Heart right ventricle (tissue), 16 donors: ENCODE results near the gene VGLL4. TPM values are rescaled to one million over a fixed set of nuclear protein-coding genes. Genes with fewer than 3 reads are reported as not detected.
A peak's percentile ranks its signal among the peaks of the same experiment; 100 is the strongest.

ENCODE experiments used
- ATAC-seq, 8 donors: fragments of 200-7000 bp; cut with Tn5 transposase; one replicate each; pipeline ENCODE4 v1.9.1; 2020; ENCODE audit warnings: mild to moderate bottlenecking in 8 of 8, moderate library complexity in 8 of 8, moderate number of reproducible peaks in 1 of 8
- DNase-seq, 2 donors: peaks; one replicate each; pipeline ENCODE4 v3.0.0-alpha.2; 2020
- H3K27ac ChIP-seq, 10 donors: fragments of 200-600 bp; sonication (generic) in 2 of 10; one replicate each; pipeline versions ENCODE4 v1.5.0 to v1.8.0; 2020 to 2022; ENCODE audit warnings: mild to moderate bottlenecking in 3 of 10
- H3K27me3 ChIP-seq, 7 donors: fragments of 200-600 bp; one replicate each; pipeline ENCODE4 v1.8.0; 2021 to 2022; ENCODE audit warnings: mild to moderate bottlenecking in 2 of 7
- H3K36me3 ChIP-seq, 9 donors: fragments of 200-600 bp; sonication (generic) in 1 of 9; one replicate each; pipeline versions ENCODE4 v1.5.0 to v1.8.0; 2020 to 2022; ENCODE audit warnings: mild to moderate bottlenecking in 2 of 9
- H3K4me1 ChIP-seq, 9 donors: fragments of 200-600 bp; sonication (generic) in 1 of 9; one replicate each; pipeline versions ENCODE4 v1.5.0 to v1.8.0; 2020 to 2022; ENCODE audit warnings: mild to moderate bottlenecking in 4 of 9
- H3K4me3 ChIP-seq, 10 donors: fragments of 200-600 bp; sonication (generic) in 2 of 10; one replicate each; pipeline versions ENCODE4 v1.5.0 to v1.8.0; 2020 to 2022; ENCODE audit warnings: mild to moderate bottlenecking in 7 of 10, moderate library complexity in 2 of 10
- H3K9me3 ChIP-seq, 11 donors: fragments of 200-600 bp in 10 of 11; sonication (generic) in 2 of 11; one replicate each; pipeline versions ENCODE4 v1.5.0 to v1.8.0; 2013 to 2022; ENCODE audit warnings: mild to moderate bottlenecking in 2 of 11, control low read depth in 1 of 11, moderate library complexity in 1 of 11
- WGBS, 2 donors: extraction: QIAGEN DNeasy Blood & Tissue Kit; methylation state at CpG; one replicate each; pipeline ENCODE4 v1.1.7; 2013; ENCODE audit warnings: inconsistent platforms in 1 of 2; 5-methylcytosine and 5-hydroxymethylcytosine counted together
- intact Hi-C, 10 donors: fragments of 100-400 bp; cut with DNase I; formaldehyde crosslinking; loops; one replicate each; pipeline versions ENCODE4 v1.11.1 to v1.14.2; 2022
- polyA plus RNA-seq, 2 donors: library from polyadenylated mRNA; stranded (reverse); fragments of 200-250 nt; gene quantifications; one replicate each; pipeline ENCODE4 v1.2.3, GENCODE V29; 2013
- total RNA-seq, 10 donors: library from RNA; stranded (reverse); fragmentation: NEBNext Ultra II Directional in 3 of 10; extraction: Animal tissue kit (Norgen Biotek cat#: 25700) in 3 of 10; gene quantifications; one replicate each; pipeline versions ENCODE4 v1.2.1 to v1.2.4, GENCODE V29; 2021 to 2023
- TF ChIP-seq, protein P1 (sequence below), 9 donors: fragments of 200-600 bp; sonication (generic) in 2 of 9; IDR thresholded peaks; one replicate each; pipeline versions ENCODE4 v1.5.0 to v1.8.0; 2021 to 2022; ENCODE audit warnings: antibody characterized with exemption in 9 of 9, mild to moderate bottlenecking in 5 of 9, moderate library complexity in 1 of 9
- donor health status: Arrhythmogenic right ventricular cardiomyopathy.
- donor health status: ischemic (EF 13 %, LVEDD 7.1; RV severe dilation, severe dysfunction).
- donor health status: healthy with polysubstance abuse.
- donor health status: DM: no; HTN: yes; CAD: no.
- donor health status: DM: no; HTN: no; CAD: no.
- donor health status: ischemic (EF 25% LVEDD 6.9; RV normal size, moderate dysfunction).
- donor health status: ischemic (EF 25% LVEDD 5.7; RV mildly dilated, moderate dysfunction).
- donor health status: healthy.
- donor health status: DM: yes; HTN: yes; CAD: no.
- donor health status: Ischemic cardiomyopathy.
- donor health status: ischemic (EF 35%, LVEDD 5.7; RV mildly dilated, moderate dysfunction).
- donor health status: nonischemic (EF 11% LVEDD 7.7; RV severe dilation, severe dysfunction).
- donor health status: DM: yes; HTN: yes; CAD: no.
- donor health status: PGD.
- donor health status: ischemic (EF 29% LVEDD 5.4; RV normal size, mild dysfunction).
- donor health status: nonischemic (EF 23%, LVEDD 6.1; RV moderate dilation, normal function).

Gene VGLL4
- total and polyA plus RNA-seq, 12 donors: 14.5 to 46.1 (median 29.6) TPM

DNA sequence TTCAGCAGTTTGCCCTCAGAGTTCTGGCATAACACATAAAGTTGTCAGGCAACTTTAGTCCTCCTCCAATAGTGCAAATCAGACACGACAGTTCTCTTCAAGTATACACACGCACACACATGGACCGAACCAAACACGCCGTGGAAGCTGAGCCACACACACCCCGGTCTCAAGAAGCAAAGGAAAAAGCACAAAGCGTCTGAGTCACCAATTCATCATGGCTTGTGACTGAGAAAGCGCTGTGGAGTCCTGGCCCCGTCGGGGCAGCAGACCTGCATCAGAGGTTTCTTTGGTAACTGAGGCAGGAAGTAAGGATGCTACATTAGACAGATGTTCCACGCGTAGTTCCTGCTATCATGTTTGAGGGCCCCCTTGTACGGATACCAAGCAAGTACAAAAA is 85.7 kb downstream of the VGLL4 start:
- ATAC-seq (no peak), DNase-seq (no peak)
- Histone ChIP-seq H3K4me3 (no peak overlapping the region), H3K4me1 (peaks cover 58 to 99% (median 90%) of the 10 kb centered on the region in 9 donors), H3K27me3 (no peaks in the 10 kb centered on the region), H3K9me3 (no peaks in the 10 kb centered on the region), H3K27ac (peak overlapping the region in 7 of 10 donors; percentile 31 to 82 (median 51)), H3K36me3 (peaks cover 0 to 85% (median 8%) of the 10 kb centered on the region in 9 donors)
- intact Hi-C loops: loop anchor here in 2 of 10 donors (5.0 to 10.0 kb wide), 2 partner anchors 84 to 173 kb away; partner anchors contain the start of gene VGLL4 (in 1 of the 2)
- TF ChIP-seq, protein P1, sequence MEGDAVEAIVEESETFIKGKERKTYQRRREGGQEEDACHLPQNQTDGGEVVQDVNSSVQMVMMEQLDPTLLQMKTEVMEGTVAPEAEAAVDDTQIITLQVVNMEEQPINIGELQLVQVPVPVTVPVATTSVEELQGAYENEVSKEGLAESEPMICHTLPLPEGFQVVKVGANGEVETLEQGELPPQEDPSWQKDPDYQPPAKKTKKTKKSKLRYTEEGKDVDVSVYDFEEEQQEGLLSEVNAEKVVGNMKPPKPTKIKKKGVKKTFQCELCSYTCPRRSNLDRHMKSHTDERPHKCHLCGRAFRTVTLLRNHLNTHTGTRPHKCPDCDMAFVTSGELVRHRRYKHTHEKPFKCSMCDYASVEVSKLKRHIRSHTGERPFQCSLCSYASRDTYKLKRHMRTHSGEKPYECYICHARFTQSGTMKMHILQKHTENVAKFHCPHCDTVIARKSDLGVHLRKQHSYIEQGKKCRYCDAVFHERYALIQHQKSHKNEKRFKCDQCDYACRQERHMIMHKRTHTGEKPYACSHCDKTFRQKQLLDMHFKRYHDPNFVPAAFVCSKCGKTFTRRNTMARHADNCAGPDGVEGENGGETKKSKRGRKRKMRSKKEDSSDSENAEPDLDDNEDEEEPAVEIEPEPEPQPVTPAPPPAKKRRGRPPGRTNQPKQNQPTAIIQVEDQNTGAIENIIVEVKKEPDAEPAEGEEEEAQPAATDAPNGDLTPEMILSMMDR (IDR thresholded peaks at IDR 0.05): no peak
- 72 to 75% methylated on average over 13 of the region's 13 CpGs for WGBS, 2 donors

GRCh38 chr3:11556851-11557644 is 86.7 kb downstream of the VGLL4 start:
- peak overlapping the region in 9 of 10 donors; percentile 14 to 82 (median 41) for H3K27ac ChIP-seq
- intact Hi-C loops: loop anchor here in 2 of 10 donors (5.0 to 10.0 kb wide), 2 partner anchors 85 to 172 kb away; partner anchors contain the start of gene VGLL4 (in 1 of the 2)
- TF ChIP-seq, protein P1 (IDR thresholded peaks at IDR 0.05): no peak
- ATAC-seq: peak in 6 of 8 donors; percentile 4 to 38 (median 22)
- DNase-seq: peak; percentile 46 to 75
- no peaks in the 10 kb centered on the region for H3K9me3 ChIP-seq
- H3K4me1 ChIP-seq: peaks cover 50 to 94% (median 80%) of the 10 kb centered on the region in 9 donors
- peaks cover 0 to 76% (median 8%) of the 10 kb centered on the region in 9 donors for H3K36me3 ChIP-seq
- 41 to 46% methylated on average over 16 of the region's 16 CpGs for WGBS, 2 donors
- no peak overlapping the region for H3K4me3 ChIP-seq
- no peaks in the 10 kb centered on the region for H3K27me3 ChIP-seq

- DNase-seq: no peak
- H3K4me1 ChIP-seq: peaks cover 41 to 93% (median 76%) of the 10 kb centered on the region in 9 donors
- H3K27ac ChIP-seq: peak overlapping the region in 8 of 10 donors; percentile 31 to 82 (median 60)
- no peak overlapping the region for H3K4me3 ChIP-seq
- H3K36me3 ChIP-seq: peaks cover 0 to 68% (median 8%) of the 10 kb centered on the region in 9 donors
- TF ChIP-seq, protein P1 (IDR thresholded peaks at IDR 0.05): no peak
- WGBS, 2 donors: 69 to 70% methylated on average over 23 of the region's 23 CpGs
- intact Hi-C loops: loop anchor here in 2 of 10 donors (5.0 to 10.0 kb wide), 2 partner anchors 86 to 171 kb away; partner anchors contain the start of gene VGLL4 (in 1 of the 2)
- peak in 2 of 8 donors; percentile 6 to 25 for ATAC-seq
- H3K27me3 ChIP-seq: no peaks in the 10 kb centered on the region
- H3K9me3 ChIP-seq: no peaks in the 10 kb centered on the region
Measured at GRCh38 chr3:11555881-11556633, 87.7 kb downstream of the VGLL4 start.
